Ovary (tissue), 9 donors: ENCODE measurements around the gene SIK3. TPM values are rescaled to one million over a fixed set of nuclear protein-coding genes. Genes with fewer than 3 reads are reported as not detected.

ENCODE experiments used
- DNase-seq, 5 donors: peaks; one replicate each; pipeline ENCODE4 v3.0.0-alpha.2; 2019 to 2020
- H3K27ac ChIP-seq, 2 donors: fragments of 200-600 bp; one replicate each; pipeline versions ENCODE4 v1.5.1 to v1.8.0; 2019 to 2022
- H3K27me3 ChIP-seq: fragments of 200-600 bp; one replicate; pipeline ENCODE4 v1.8.0; 2022
- H3K36me3 ChIP-seq: fragments of 200-600 bp; sonication (generic); one replicate; pipeline ENCODE4 v1.5.1; 2019
- H3K4me1 ChIP-seq: one replicate; pipeline ENCODE4 v1.8.1; 2013; ENCODE audit warnings: mild to moderate bottlenecking, moderate library complexity; ENCODE audit not compliant: insufficient read depth
- H3K4me3 ChIP-seq: fragments of 200-600 bp; sonication (generic); one replicate; pipeline ENCODE4 v1.5.1; 2017
- H3K9me3 ChIP-seq, 2 donors: fragments of 200-600 bp in 1 of 2; sonication (generic) in 1 of 2; one replicate each; pipeline versions ENCODE4 v1.5.1 to v1.8.1; 2013 to 2019; ENCODE audit warnings: mild to moderate bottlenecking in 1 of 2, moderate library complexity in 1 of 2
- CTCF ChIP-seq, 3 donors: fragments of 450-650 bp in 2 of 3; fragments of 200-600 bp in 1 of 3; IDR thresholded peaks; one replicate each; pipeline versions ENCODE4 v1.5.1 to v1.8.0; 2016 to 2022; ENCODE audit warnings: antibody characterized with exemption in 3 of 3, mild to moderate bottlenecking in 1 of 3
- EP300 ChIP-seq: sonication (generic); formaldehyde crosslinking; IDR thresholded peaks from one replicate; pipeline ENCODE4 v1.6.1; 2017; ENCODE audit warnings: antibody characterized with exemption
- POLR2A ChIP-seq: fragments of 450-650 bp; IDR thresholded peaks from one replicate; pipeline ENCODE4 v1.6.1; 2017; ENCODE audit warnings: antibody characterized with exemption, mild to moderate bottlenecking, moderate library complexity
- WGBS, 3 donors: extraction: QIAGEN DNeasy Blood & Tissue Kit in 1 of 3; methylation state at CpG; one replicate each; pipeline versions ENCODE4 v1.1.5 to v1.1.7; 2013 to 2017; 5-methylcytosine and 5-hydroxymethylcytosine counted together
- intact Hi-C, 4 donors: fragments of 100-400 bp; cut with DNase I; formaldehyde crosslinking; loops; one replicate each; pipeline versions ENCODE4 v1.11.0 to v1.15.1; 2022 to 2023
- polyA plus RNA-seq, 2 donors: library from polyadenylated mRNA; stranded (reverse); fragments of 200-250 nt in 1 of 2; fragments of 350-450 nt in 1 of 2; fragmentation: Illumina TruSeq in 1 of 2; extraction: RNeasy Lipid Tissue Mini Kit (QIAGEN cat#74804) in 1 of 2; gene quantifications; one replicate each; pipeline ENCODE4 v1.2.3, GENCODE V29; 2013 to 2014
- total RNA-seq, 7 donors: library from RNA; depleted of rRNA in 2 of 7; stranded (reverse); fragments of >200 nt in 2 of 7; fragmentation: NEBNext Ultra II Directional in 3 of 7; extraction: Animal tissue kit (Norgen Biotek cat#: 25700) in 3 of 7; gene quantifications; one replicate each; pipeline versions ENCODE4 v1.1.0 to v1.2.4, GENCODE V29; 2016 to 2023
- donor health status: DM: no; HTN: no; CAD: no; lungs with moderate emphysema.
- donor health status: DM: no; HTN: no; CAD: no.
- donor health status: Bipolar disorder and iron deficiency.
- donor health status: DM: yes; HTN: yes; CAD: no.
- donor health status: DM: no; HTN: no; CAD: no.
- donor health status: DM: yes; HTN: yes; CAD: no.

SIK3 gene
- total and polyA plus RNA-seq, 9 donors, result 18.3 to 134 (median 56.2) TPM

GRCh38 chr11:116901211-116901610, 197.0 kb downstream of the SIK3 start:
- H3K4me1 ChIP-seq, result no peaks in the 10 kb centered on the region
- TF ChIP-seq POLR2A (no peak), CTCF (IDR thresholded peaks at IDR 0.05) (no peak), EP300 (no peak)
- intact Hi-C loops, result no loop called here
- 84 to 90% (median 86%) methylated on average over 3 of the region's 3 CpGs for WGBS, 3 donors
- no peaks in the 10 kb centered on the region for H3K27me3 ChIP-seq
- DNase-seq, result no peak
- H3K27ac ChIP-seq, result no peak overlapping the region
- no peaks in the 10 kb centered on the region for H3K36me3 ChIP-seq
- H3K4me3 ChIP-seq, result no peak overlapping the region
- no peaks in the 10 kb centered on the region for H3K9me3 ChIP-seq

GRCh38 chr11:116896211-116896610, 202.0 kb downstream of the SIK3 start:
- intact Hi-C loops, result loop anchor here in 1 of 4 donors (10.0 kb wide), 1 partner anchor 189 kb away; no protein-coding TSS in a partner anchor
- DNase-seq, result no peak
- 97 to 98% (median 97%) methylated on average over 8 of the region's 8 CpGs for WGBS, 3 donors
- TF ChIP-seq CTCF (IDR thresholded peaks at IDR 0.05) (no peak), EP300 (no peak), POLR2A (no peak)
- H3K27ac ChIP-seq, result no peak overlapping the region
- H3K9me3 ChIP-seq, result no peaks in the 10 kb centered on the region
- no peaks in the 10 kb centered on the region for H3K4me1 ChIP-seq
- H3K36me3 ChIP-seq, result no peaks in the 10 kb centered on the region
- H3K4me3 ChIP-seq, result no peak overlapping the region
- no peaks in the 10 kb centered on the region for H3K27me3 ChIP-seq

- WGBS, 3 donors, result 70 to 75% (median 73%) methylated on average over 11 of the region's 11 CpGs
- intact Hi-C loops, result loop anchor here in 1 of 4 donors (10.0 kb wide), 1 partner anchor 190 kb away; no protein-coding TSS in a partner anchor
- Histone ChIP-seq H3K27me3 (no peaks in the 10 kb centered on the region), H3K9me3 (no peaks in the 10 kb centered on the region), H3K27ac (no peak overlapping the region), H3K4me1 (no peaks in the 10 kb centered on the region), H3K4me3 (no peak overlapping the region), H3K36me3 (no peaks in the 10 kb centered on the region)
- no peak for TF ChIP-seq CTCF (IDR thresholded peaks at IDR 0.05)
- TF ChIP-seq EP300, result no peak
- no peak for TF ChIP-seq POLR2A
- DNase-seq, result no peak
Measured at GRCh38 chr11:116895048-116895757, 203.0 kb downstream of the SIK3 start.

- Histone ChIP-seq H3K27me3 (no peaks in the 10 kb centered on the region), H3K27ac (no peak overlapping the region), H3K36me3 (no peaks in the 10 kb centered on the region), H3K4me1 (no peaks in the 10 kb centered on the region), H3K9me3 (no peaks in the 10 kb centered on the region), H3K4me3 (no peak overlapping the region)
- intact Hi-C loops, result loop anchor here in 1 of 4 donors (5.0 to 10.0 kb wide), 2 partner anchors 191 to 213 kb away; no protein-coding TSS in a partner anchor
- WGBS, 3 donors, result 61 to 70% (median 63%) methylated on average over 2 of the region's 2 CpGs
- TF ChIP-seq EP300 (no peak), CTCF (IDR thresholded peaks at IDR 0.05) (no peak), POLR2A (no peak)
- DNase-seq, result no peak
Measured at GRCh38 chr11:116893906-116894305, 204.3 kb downstream of the SIK3 start.
